HL-60 (cell line): ENCODE results near the gene CDH20.
A peak's percentile ranks its signal among the peaks of the same experiment; 100 is the strongest.

Source experiments
- CTCF ChIP-seq: IDR thresholded peaks from one replicate; pipeline ENCODE4 v1.5.1; 2011; ENCODE audit warnings: low read length, control low read depth, inconsistent platforms; ENCODE audit not compliant: insufficient read depth
- GABPA ChIP-seq: IDR thresholded peaks from 2 replicates; pipeline ENCODE4 v1.6.1; 2012; ENCODE audit warnings: low read depth
- POLR2AphosphoS5 ChIP-seq: IDR thresholded peaks from 2 replicates; pipeline ENCODE4 v1.6.1; 2012; ENCODE audit warnings: low read depth
- REST ChIP-seq: IDR thresholded peaks from 2 replicates; pipeline ENCODE4 v1.6.1; 2012; ENCODE audit warnings: low read depth; ENCODE audit not compliant: insufficient replicate concordance
- SPI1 ChIP-seq: IDR thresholded peaks from 2 replicates; pipeline ENCODE4 v1.6.1; 2012; ENCODE audit warnings: low read depth, mild to moderate bottlenecking, borderline replicate concordance

- TF ChIP-seq POLR2AphosphoS5 (no peak), CTCF (peak; percentile 82), REST (no peak), SPI1 (no peak), GABPA (no peak)
Measured at GRCh38 chr18:61551586-61551985, 218.4 kb downstream of the CDH20 start.
